ENCODE results near the gene FGD3.

- no peak for TF ChIP-seq CTCF (IDR thresholded peaks at IDR 0.05; ENCODE audit: low read depth, low read length, poor library complexity, severe bottlenecking)
- no peak for TF ChIP-seq EZH2phosphoT487 (IDR thresholded peaks at IDR 0.05; ENCODE audit: borderline replicate concordance, low read length)
Observed at GRCh38 chr9:92964607-92965060, 17.3 kb downstream of the FGD3 start.
